ENCODE data around the gene SERPINA10.

- no peak for TF ChIP-seq CTCF (conservative IDR thresholded peaks at IDR 0.05; ENCODE audit: low read depth, low read length)
- TF ChIP-seq EZH2phosphoT487 (IDR thresholded peaks at IDR 0.05; ENCODE audit: borderline replicate concordance, low read length), result no peak
- no peak for TF ChIP-seq EZH2 (IDR thresholded peaks at IDR 0.05; ENCODE audit: low read length, unreplicated experiment)
Observed at GRCh38 chr14:94338023-94338422, 45.0 kb upstream of the SERPINA10 start.
